GM03348 (cell line): Measurements from ENCODE around the gene PRX.

ENCODE experiments used
- DNase-seq: peaks from one replicate; pipeline ENCODE4 v3.0.0; 2012; ENCODE audit warnings: low spot score

PRX gene

DNA sequence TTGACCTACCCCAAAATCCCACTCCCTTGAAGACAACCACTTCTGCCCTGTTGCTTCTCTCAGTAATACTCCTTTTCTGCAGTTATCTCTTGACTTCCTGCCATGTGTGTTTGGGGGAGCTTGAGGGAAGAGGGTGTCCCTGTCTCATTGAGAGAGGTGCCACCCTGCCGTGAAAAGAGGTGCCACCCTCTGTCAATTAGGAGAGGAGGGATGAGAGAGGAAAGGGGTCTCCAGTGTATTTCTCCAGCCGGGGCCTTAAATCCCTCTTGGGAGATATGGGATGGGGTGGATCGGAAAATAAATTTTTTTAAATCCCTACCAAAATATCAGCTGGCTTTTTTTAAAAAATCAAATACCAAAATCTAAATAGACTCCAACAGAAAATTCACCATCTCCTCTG lies 48.2 kb downstream of the PRX start:
- no peak for DNase-seq

DNA sequence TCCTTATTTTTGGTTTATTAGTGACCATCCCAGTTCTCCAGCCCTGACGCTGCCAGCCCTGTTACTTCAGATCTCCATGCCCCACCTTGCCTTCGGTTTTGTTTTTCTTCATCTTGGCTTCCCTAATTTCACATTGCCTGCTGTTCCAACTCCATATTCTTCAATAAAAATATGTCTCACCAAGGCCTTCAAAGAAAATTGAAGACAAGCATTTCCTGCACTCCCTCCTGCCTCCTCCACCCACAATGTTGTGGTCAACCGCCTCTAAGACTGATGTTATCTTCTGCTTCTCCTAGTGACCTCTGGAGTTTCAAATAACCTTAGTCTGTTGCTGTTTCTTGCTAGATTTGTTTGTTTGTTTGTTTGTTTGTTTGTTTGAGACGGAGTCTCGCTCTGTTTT lies 50.1 kb downstream of the PRX start:
- no peak for DNase-seq

DNA sequence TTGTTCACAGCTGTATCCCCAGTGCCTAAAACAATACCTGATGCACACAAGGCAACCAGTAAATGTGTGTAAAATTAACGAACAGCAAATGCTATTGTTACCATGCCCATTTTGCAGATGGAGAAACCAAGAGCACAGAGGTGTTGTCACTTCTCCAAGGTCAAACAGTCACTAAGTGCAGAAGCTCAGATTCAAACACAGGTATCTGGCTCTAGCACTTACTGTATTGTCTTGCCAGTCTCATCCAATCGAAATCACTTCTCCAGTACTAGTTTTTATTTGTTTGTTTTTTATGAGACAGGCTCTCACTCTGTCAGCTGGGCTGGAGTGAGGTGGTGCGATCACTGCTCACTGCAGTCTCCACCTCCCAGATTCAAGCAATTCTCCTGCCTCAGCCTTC lies 51.0 kb downstream of the PRX start:
- DNase-seq, result no peak

DNA sequence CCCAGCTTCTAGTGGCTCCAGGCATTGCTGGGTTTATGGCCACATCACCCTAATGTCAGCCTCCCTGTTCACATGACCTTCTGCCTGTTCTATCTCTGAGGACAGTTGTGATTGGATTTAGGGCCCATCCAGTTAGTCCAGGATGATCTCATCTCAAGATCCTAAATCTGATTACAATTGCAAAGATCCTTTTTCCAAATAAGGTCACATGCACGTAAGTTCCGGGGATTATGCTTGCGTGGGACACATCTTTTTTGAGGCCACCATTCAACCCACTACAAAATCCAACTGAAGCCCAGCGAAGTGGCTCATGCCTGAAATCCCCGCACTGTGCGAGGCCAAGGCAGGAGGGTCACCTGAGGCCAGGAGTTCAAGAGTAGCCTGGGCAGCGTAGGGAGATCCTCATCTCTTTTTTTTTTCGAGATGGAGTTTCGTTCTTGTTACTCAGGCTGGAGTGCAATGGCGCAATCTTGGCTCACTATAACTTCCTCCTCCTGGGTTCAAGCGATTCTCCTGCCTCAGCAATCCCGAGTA lies 52.4 kb downstream of the PRX start:
- DNase-seq, result no peak

DNA sequence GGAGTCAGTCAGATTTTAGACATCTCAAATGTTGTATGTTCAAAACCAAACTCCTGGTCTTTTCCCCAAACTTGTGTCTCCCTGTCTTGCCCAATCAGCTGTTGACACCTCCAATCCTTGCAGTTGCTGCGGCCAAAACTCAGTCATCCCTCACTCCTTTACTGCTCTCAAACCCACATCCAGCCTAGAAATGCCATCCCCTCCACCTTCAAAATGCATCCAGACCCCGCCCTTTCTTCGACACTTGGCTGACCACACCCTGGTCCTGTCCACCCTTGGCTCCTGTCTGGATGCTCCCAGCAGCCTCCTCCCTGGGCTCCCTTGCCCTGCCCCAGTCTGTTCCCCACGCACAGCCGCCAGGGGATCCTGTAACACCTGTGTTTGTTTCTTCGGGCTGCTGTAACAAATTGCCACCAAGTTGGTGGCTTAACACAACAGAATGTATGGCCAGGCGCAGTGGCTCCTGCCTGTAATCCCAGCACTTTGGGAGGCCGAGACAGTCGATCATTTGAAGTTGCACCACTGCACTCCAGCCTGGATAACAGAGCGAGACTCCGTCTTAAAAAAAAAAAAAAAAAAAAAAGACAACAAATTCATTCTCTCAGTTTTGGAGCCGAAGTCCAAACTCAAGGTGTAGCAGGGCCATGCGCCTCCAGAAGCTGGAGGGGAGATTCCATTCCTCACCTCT lies 53.0 kb downstream of the PRX start:
- DNase-seq, result no peak

DNA sequence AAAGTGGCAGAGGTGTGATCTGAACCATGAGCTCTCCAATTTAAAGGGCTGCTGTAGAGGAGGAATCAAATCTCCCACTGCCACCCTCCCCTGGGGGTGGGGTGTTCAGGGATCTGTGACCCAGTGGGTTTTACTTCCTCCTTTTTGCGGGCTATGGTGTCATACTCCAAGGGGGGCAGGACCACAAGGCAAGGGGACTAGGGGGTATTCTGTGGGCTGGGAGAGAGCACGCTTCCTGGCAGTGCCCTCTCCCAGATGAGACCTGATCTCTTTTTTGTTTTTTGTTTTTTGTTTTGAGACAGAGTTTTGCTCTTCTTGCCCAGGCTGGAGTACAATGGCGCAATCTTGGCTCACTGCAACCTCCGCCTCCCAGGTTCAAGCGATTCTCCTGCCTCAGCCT lies 54.4 kb downstream of the PRX start:
- DNase-seq, result no peak

DNA sequence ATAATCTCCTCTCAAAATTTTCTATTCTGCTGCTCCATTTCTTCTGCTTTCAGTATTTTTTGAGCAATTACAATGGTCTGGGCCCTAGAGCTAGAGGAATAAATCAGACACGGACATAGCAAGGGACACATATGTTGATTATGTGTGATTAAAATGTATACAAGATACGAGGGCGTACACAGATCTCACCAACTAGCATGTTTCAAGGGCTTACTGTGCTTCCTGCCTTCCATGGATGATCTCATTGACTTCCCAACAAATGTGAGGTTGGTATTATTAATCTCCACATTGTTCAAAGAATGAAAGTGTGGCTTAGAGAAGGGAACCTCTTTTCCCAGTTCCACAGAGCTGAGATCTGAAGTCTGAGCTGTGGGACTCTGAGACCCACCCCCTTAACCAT lies 55.5 kb downstream of the PRX start:
- DNase-seq, result no peak

DNA sequence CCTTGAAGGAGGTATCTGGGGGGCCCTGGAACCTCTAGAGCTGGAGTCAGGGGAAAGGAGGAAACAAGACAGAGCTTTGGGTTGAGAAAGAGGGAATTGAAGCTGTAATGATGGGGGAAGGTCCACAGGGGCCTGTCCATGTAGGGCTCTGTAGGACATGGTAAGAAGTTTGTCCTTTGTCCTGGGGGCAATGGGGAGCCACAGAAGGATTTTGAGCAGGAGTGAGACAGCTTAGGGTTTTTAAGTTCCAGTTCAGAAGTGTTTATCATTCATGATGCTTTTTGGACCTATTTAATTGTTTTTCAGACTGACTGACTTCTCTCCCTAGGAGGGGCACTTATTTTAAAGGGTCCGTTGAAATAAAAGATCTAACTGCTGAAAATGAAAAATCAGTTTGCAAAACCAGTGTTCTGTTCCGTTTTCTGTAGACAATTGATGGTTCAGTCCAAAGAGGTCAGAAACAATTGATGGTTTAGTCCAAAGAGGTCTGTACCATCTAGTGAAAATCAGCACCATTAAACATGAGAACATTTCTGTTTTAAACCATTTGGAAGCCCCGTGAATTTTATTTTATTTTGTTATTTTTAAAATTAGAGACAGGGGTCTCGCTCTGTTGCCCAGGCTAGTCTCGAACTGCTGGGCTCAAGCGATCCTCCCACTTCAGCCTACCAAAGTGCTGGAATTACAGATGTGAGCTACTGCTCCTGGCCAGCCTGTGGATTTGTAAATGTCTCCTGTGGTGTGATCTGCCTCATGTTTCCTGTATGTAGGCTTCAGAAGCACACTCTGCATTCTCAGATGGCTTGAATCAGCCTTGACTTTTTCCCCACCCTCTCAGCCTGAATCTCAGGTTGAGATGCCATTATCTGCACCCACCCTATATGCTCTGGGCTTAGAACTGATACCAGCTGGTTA lies 56.2 kb downstream of the PRX start:
- DNase-seq, result no peak

DNA sequence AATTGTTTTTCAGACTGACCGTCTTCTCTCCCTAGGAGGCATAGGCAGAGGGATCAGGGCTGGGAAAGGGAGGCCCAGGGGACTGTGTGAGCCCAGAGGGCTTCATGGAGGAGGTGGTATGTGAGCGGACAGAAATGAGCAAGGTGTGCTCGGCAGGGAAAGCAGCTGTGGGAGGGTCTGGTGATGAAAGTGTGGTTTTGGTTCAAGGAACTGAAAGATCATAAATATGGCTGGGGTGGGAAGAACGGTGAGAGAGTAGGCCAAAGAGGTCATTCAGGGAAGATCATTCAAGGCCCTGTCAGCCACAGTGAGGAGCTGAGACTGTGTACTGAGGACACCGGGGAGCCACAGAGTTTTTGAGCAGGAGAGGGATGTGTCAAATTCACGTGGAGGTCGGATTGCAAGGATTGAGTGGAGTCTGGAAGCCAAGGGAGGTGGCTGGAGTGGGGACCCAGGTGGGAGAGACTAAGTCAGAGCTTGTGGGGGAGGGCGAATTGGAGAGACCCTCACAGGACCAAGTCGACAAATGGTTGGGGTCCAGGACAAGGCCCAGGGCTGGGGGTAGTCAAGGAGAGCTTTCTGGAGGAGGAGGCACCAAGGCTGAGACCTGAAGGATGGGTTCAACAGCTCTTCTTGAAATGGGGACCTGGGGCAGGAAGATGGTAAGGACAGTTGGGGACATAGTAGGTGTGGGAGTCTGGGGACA lies 57.0 kb downstream of the PRX start:
- DNase-seq, result no peak

DNA sequence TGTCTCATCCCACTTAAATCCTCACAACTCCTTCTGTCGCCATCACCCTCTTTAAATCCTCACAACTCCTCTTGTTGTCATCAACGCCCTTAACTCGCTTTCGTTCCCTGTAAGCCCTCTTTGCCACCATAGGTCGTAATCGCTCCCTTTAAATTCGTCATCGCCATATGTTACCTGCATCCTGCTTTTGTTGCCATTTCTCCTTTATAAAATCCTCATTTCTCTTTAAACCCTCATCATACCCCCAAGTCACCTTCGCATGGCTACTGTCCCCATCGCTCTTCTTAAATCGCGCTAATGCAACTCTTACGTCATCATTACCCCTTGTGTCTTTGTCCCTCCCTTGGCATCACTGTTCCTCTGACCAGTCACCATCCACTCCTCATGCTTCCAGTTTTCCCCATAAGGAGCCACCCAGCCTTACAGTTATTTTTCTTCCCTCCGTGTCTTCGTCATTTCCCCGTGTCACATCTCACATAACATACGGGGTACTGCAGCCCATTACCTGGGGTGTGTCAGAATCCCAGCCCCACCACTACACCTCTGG lies 64.1 kb downstream of the PRX start:
- DNase-seq, result peak; percentile 75

DNA sequence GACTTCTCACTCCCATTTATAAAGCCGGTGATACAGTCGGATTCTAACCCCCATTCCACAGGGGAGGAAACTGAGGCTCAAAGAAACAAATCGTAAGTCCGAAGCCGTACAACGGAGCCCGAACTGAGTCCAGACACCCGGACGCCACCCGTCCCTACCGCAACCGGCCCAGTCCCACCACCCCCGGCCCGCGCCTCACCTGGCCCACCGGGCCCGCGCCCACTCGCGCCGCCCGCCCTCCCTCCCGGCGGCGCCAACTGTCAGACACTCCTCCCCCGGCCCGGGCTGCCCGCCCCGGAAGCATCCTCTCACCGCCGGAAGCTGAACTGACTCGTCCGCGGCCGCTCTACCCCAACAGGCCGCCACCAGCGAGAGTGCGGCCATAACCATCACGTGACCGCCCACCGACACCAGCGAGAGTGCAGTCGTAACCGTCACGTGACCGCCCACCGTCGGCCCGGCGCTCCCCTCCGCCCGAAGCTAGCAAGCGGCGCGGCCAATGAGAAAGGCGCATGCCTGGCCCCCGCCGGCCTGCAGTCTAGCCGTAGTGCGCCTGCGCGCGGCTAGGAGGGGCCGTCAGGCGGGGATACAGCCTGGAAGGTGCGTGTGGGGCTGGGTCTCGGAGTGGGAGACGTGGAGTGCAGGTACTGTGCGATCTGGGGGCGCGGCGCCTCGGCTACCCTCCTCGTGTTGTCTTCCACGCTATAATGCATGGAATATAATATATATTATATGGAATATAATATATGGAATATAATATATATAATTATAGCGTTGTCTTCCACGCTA lies 64.9 kb downstream of the PRX start, which contains the start of the genes C19orf47 and PLD3:
TSS of gene C19orf47 (minus strand) at position 273 of the 789 bp plus-strand sequence. CDS start 6,540 bp downstream, outside the sequence.
TSS of gene PLD3 (plus strand) at position 571 of the 789 bp plus-strand sequence. CDS start 17,789 bp downstream, outside the sequence.
- peak; percentile 100 for DNase-seq

DNA sequence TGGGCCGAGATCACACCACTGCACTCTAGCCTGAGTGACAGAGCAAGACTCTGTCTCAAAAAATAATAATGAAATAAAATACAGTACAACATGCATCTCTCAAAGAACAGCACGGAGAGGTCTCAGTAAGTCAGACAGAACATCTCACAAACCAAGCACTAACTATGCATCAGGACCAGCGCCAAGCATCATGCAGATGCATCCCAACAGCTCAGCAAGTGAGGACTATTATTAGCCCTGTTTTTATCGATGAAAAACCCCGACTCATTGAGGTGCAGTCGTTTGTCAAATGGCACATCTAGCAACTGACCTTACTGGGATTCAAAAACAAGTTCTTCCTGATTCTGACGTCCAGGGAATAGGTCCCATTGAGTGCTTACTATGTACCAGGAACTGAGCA lies 68.8 kb downstream of the PRX start:
- DNase-seq, result no peak
